Brain microvascular endothelial cell (primary cell): ENCODE results near the gene ITPA.

Source experiments
- DNase-seq: peaks from one replicate; pipeline ENCODE4 v3.0.0-alpha.2; 2020
- H3K27ac ChIP-seq: fragments of 250-450 bp; sonication (Bioruptor Pico); 2 replicates; pipeline ENCODE4 v1.5.1; 2020; ENCODE audit warnings: mild to moderate bottlenecking, moderate library complexity
- H3K27me3 ChIP-seq: fragments of 250-450 bp; sonication (Bioruptor Pico); replicated peaks from 2 replicates; pipeline ENCODE4 v1.5.1; 2020; ENCODE audit warnings: mild to moderate bottlenecking
- H3K36me3 ChIP-seq: fragments of 250-450 bp; sonication (Bioruptor Pico); replicated peaks from 2 replicates; pipeline ENCODE4 v1.5.1; 2020; ENCODE audit warnings: mild to moderate bottlenecking
- H3K4me3 ChIP-seq: 2 replicates; pipeline ENCODE4 v1.5.1; 2011; ENCODE audit warnings: low read depth, mild to moderate bottlenecking, control low read depth, low read length, moderate library complexity
- in situ Hi-C: cut with HindIII; loops from 2 replicates; pipeline ENCODE4 v1.10.0; 2017; ENCODE audit warnings: low sequenced_read_pairs, low pct_ligation_motif_present
- TF ChIP-seq, protein P1 (sequence below): IDR thresholded peaks from 2 replicates; pipeline ENCODE4 v1.5.1; 2011; ENCODE audit warnings: low read depth, mild to moderate bottlenecking, moderate library complexity, low read length, control low read depth, inconsistent platforms; ENCODE audit errors: missing control alignments

Gene ITPA

DNA sequence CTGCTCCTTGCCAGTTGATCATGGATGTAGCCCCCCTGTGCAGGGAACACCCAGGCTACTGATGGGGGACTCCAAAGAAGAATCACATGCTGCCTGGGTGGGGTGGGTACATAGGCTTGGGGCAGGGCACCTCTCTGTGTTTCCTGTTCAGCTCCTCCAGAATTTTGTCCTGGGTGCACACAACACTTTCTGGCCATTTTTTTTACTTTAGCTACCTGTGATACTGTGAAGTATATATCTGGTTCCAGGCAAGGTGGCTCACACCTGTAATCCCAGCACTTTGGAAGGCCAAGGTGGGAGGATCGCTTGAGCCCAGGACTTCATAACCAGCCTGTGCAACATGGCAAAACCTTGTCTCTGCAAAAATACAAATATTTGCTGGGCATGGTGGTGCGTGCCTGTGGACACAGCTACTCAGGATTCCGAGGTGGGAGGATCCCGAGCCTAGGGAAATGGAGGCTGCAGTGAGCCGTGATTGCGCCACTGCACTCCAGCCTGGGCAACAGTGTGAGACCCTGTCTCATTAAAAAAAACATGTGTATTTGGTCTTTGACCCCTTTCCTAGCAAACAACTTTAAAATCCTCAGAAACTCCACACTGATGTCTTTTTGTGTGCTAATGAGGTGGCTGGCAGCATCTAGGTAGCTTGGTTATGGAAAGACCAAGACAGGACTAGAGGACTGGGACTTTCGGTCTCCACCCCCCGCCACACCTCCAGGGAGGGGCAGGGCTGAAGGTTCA lies 15.6 kb downstream of the ITPA start:
- TF ChIP-seq, protein P1, sequence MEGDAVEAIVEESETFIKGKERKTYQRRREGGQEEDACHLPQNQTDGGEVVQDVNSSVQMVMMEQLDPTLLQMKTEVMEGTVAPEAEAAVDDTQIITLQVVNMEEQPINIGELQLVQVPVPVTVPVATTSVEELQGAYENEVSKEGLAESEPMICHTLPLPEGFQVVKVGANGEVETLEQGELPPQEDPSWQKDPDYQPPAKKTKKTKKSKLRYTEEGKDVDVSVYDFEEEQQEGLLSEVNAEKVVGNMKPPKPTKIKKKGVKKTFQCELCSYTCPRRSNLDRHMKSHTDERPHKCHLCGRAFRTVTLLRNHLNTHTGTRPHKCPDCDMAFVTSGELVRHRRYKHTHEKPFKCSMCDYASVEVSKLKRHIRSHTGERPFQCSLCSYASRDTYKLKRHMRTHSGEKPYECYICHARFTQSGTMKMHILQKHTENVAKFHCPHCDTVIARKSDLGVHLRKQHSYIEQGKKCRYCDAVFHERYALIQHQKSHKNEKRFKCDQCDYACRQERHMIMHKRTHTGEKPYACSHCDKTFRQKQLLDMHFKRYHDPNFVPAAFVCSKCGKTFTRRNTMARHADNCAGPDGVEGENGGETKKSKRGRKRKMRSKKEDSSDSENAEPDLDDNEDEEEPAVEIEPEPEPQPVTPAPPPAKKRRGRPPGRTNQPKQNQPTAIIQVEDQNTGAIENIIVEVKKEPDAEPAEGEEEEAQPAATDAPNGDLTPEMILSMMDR: no peak
- DNase-seq: no peak
- H3K27ac ChIP-seq: no peak overlapping the region
- in situ Hi-C loops: no loop called here
- H3K27me3 ChIP-seq: no peaks in the 10 kb centered on the region
- no peak overlapping the region for H3K4me3 ChIP-seq
- peaks cover 19% of the 10 kb centered on the region for H3K36me3 ChIP-seq

DNA sequence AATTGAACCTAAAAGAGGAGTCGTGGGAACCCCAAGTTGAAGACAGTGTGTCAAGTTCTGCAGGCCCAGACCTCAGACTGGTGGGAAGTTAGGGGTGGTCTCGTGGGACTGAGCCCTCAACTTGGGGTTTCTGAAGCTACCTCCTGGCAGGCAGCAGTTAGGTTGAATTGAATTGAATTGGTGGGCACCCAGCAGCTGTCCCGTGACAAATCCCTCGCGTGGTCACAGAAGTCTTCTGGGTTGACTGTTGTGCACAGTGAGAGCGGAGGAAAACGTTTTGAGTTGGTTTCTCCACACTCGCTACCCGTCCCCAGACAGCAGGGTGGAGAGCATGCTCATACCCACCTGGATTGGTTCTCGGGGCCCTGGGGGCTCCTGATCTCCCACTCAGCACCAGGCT lies 16.8 kb downstream of the ITPA start:
- no peaks in the 10 kb centered on the region for H3K27me3 ChIP-seq
- no peak overlapping the region for H3K4me3 ChIP-seq
- in situ Hi-C loops: no loop called here
- H3K27ac ChIP-seq: no peak overlapping the region
- H3K36me3 ChIP-seq: peaks cover 16% of the 10 kb centered on the region
- TF ChIP-seq, protein P1: no peak
- no peak for DNase-seq

DNA sequence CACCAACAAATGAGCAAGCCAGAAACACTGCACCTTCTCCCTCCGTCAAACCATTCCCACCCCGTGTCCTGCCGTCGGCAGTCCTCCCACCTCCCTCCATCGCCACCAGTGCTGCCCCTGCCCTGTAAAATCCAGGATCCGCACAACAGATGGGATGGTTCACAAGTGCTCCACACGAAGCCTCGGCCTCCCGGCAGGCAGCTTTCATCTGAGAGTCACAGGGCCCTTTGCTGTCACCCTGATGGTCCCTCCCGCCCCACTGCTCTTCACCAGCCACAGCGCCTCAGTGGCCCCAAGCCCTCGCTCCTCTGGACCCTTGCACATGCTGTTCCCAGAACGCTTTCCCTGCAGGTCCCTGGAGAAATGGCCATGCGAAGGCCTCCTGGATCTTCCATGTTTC lies 17.6 kb downstream of the ITPA start:
- in situ Hi-C loops: no loop called here
- Histone ChIP-seq H3K27me3 (no peaks in the 10 kb centered on the region), H3K36me3 (peaks cover 8% of the 10 kb centered on the region), H3K4me3 (no peak overlapping the region), H3K27ac (no peak overlapping the region)
- DNase-seq: no peak
- TF ChIP-seq, protein P1: no peak

DNA sequence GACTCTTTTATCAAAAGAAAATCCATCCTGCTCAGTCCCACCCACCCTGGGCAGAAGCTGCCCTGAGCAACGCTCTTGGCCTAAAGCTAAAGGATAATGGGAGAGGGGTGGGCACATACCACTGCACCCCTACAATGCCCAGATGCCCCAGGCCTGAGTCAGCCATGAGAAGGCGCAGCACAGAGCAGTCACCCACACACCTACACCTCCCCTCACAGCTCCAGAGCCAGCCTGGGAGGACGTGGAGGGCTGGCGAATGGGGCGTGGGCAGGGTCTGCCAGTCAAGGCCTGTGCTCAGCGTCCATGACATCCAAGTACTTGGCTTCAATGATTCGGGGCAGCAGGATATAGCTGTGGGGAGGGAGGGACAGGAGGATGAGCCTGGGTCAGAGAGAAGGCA lies 18.2 kb downstream of the ITPA start:
- Histone ChIP-seq H3K27ac (no peak overlapping the region), H3K36me3 (peaks cover 8% of the 10 kb centered on the region), H3K4me3 (no peak overlapping the region), H3K27me3 (no peaks in the 10 kb centered on the region)
- in situ Hi-C loops: no loop called here
- DNase-seq: no peak
- TF ChIP-seq, protein P1: no peak

DNA sequence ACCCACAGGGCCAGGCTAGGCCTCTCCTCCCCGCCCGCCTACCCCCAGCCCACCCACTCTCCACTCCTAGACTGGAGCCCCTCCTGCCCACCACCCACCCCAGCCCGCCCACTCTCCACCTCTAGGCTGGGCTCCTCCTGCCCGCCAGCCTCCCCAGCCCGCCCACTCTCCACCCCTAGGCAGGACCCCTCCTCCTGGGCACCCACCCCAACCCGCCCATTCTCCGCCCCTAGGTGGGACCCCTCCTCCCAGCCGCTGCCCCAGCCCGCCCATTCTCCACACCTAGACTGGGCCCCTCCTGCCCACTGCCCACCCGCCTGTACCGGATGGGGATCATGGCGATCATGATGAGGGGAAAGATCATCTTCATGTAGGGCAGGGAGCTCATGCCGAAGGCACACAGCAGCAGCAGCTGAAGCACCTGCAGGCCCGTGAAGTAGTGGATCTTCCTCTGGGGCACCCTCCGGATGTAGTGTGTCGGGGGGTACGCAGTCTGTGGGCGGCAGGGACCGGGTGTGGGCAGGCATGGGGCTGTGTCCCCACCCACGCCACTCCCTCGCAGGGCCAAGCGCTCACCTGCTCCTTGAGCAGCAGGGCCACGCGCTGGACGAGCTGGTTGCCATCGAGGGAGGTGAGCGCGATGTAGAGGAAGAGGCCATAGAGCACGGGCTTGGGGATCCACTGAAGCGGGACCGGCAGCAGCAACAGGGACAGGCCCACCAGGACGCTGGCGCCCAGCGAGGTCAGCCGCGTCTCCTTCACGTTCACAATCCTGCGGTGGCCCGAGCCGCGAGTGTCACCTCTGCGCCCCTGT lies 18.8 kb downstream of the ITPA start:
- Histone ChIP-seq H3K36me3 (peaks cover 5% of the 10 kb centered on the region), H3K27ac (no peak overlapping the region), H3K27me3 (no peaks in the 10 kb centered on the region), H3K4me3 (no peak overlapping the region)
- no peak for DNase-seq
- in situ Hi-C loops: no loop called here
- TF ChIP-seq, protein P1: no peak
